ENCODE results near the gene FBXO38.

- TF ChIP-seq CTCF (IDR thresholded peaks at IDR 0.05) (no peak), POLR2A (IDR thresholded peaks at IDR 0.05) (no peak)
These were observed 797 bp upstream of the FBXO38 start for GRCh38 chr5:148382961-148383360.

Data from adrenal gland (tissue), 5 donors.